ENCODE measurements around the gene FBLIM1.
A peak's percentile ranks its signal among the peaks of the same experiment; 100 is the strongest.

The FBLIM1 gene

DNA sequence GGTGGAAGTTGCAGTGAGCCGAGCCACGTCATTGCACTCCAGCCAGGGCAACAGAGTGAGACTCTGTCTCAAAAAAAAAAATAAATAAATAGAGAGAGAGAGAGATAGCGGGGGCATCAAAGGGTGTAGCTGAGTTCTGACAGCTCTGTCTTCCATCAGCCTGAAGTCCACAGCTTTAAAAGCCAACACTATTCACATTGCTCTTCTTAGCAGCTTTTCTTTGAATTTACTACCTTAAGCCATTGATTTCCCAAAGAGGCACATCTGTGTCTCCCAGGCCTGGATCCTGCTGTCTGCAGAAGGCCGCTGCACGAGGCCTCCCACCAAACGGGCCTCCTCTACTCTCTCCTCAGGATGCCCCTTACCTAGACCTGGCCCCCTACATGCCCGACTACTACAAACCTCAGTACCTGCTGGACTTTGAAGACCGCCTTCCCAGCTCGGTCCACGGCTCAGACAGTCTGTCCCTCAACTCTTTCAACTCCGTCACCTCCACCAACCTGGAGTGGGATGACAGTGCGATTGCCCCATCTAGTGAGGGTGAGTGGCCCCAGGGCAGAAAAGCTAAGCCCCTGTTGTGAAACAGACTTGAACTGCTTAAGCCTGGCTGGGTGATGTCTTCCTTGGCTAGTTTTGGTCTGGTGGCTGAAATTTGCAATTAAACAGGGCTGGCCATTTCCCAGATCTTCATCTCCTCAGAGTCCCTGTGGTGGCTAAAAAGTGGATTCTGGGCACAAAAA is 39.0 kb upstream of the FBLIM1 start:
- TF ChIP-seq, protein P1, sequence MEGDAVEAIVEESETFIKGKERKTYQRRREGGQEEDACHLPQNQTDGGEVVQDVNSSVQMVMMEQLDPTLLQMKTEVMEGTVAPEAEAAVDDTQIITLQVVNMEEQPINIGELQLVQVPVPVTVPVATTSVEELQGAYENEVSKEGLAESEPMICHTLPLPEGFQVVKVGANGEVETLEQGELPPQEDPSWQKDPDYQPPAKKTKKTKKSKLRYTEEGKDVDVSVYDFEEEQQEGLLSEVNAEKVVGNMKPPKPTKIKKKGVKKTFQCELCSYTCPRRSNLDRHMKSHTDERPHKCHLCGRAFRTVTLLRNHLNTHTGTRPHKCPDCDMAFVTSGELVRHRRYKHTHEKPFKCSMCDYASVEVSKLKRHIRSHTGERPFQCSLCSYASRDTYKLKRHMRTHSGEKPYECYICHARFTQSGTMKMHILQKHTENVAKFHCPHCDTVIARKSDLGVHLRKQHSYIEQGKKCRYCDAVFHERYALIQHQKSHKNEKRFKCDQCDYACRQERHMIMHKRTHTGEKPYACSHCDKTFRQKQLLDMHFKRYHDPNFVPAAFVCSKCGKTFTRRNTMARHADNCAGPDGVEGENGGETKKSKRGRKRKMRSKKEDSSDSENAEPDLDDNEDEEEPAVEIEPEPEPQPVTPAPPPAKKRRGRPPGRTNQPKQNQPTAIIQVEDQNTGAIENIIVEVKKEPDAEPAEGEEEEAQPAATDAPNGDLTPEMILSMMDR (IDR thresholded peaks at IDR 0.05) = no peak
- no peak overlapping the region for H3K4me3 ChIP-seq
- H3K27ac ChIP-seq = no peak overlapping the region
- DNase-seq (ENCODE audit: low spot score) = no peak

DNA sequence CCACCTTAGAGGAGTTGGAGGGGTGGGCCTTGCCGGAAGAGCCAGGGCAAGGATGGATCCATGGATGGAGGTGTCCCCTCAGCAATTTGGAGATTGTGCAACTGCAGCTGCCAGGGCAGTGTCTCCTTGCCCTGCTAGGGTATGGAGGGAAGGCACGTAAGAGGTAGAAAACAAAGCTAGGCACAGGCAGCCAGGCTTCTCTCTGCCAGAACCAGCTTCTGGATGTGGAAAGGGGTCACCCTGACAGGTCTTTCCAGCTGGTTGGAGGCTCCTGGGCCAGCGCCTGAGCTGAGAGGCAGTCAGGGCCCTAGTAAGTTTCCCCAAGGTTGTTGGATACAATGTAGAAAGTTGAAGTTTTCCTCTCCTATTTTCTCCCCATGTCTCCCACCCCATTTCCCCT is 37.7 kb upstream of the FBLIM1 start:
- no peak overlapping the region for H3K4me3 ChIP-seq
- TF ChIP-seq, protein P1 (IDR thresholded peaks at IDR 0.05) = no peak
- H3K27ac ChIP-seq = no peak overlapping the region
- DNase-seq (ENCODE audit: low spot score) = no peak

DNA sequence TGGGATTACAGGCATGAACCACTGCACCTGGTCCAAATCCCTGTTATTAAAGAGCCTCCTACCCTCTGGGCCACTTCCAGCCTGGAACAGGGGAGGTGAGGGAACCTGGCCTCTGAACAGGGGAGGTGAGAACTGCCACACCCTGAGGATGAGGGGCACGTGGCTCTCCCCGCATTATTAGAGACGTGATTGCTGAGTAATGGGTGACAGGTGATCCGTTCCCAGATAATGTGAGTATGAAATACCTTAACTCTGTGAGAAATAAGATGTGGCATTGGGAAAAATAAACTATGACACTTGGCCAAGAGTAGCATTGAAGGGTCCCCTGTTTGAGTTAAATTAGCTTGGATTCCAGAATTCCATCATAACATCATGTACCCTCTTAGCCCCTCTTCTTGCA is 36.2 kb upstream of the FBLIM1 start:
- no peak for DNase-seq (ENCODE audit: low spot score)
- TF ChIP-seq, protein P1 (IDR thresholded peaks at IDR 0.05) = no peak
- no peak overlapping the region for H3K27ac ChIP-seq
- H3K4me3 ChIP-seq = no peak overlapping the region

DNA sequence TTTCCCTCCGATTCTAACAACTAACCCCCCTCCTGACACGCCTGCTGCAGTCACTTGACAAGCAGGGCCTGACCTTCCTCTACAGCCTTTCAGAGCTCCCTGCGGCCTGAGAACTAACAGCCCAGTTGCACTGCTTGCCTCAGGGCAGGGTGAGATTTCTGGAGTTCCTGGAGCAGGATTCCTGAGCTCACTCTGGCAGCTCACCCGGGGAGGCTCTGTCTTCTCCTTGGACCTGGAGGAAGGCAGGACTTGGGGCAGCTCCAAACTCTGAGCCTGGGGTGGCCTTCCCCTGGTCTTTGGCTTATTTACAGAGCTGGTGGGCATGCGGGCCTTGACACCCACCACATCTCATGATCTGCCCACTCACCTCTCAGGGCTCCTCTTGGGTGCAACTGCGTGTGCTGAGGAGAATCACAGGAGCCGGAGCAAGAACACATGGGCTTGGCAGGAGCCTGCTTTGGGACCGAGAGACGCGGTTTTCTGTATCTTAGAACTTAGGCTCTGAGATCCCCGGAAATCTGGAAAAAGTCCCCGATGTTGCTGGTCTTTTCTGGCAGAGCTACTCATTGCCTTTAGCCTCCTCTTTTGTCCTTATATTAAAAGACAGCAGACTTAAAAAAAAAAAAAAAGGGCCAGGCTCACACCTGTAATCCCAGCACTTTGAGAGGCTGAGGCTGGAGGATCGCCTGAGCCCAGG is 35.6 kb upstream of the FBLIM1 start:
- H3K4me3 ChIP-seq = no peak overlapping the region
- no peak overlapping the region for H3K27ac ChIP-seq
- TF ChIP-seq, protein P1 (IDR thresholded peaks at IDR 0.05) = no peak
- no peak for DNase-seq (ENCODE audit: low spot score)

DNA sequence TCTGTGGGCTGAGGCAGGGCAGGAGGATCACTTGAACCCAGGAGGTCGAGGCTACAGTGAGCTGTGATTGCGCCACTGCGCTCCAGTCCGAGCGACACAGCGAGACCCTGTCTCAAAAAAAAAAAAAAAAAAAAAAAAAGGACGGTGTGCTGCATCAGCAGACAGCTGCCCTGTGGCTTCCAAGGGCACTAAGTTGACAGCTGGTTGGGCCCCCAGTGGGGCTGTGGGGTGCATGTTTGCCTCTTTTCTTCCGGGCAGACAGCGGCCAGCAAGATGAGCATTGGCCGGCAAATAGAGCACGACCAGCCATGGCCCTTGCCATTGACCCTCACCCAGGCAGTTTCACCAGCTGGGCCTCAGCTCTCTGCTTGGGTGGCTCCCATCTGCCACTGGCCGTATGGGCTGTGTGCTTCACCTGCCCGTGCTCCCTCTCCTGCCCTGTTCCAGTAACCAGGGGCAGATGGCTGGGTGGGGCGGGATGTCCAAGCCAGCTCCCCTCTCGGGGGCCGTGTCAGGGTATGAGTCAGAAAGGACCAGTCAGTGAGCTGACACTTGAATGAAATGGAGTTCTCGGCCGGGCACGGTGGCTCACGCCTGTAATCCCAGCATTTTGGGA is 34.9 kb upstream of the FBLIM1 start:
- no peak overlapping the region for H3K27ac ChIP-seq
- TF ChIP-seq, protein P1 (IDR thresholded peaks at IDR 0.05) = no peak
- H3K4me3 ChIP-seq = no peak overlapping the region
- DNase-seq (ENCODE audit: low spot score) = no peak

DNA sequence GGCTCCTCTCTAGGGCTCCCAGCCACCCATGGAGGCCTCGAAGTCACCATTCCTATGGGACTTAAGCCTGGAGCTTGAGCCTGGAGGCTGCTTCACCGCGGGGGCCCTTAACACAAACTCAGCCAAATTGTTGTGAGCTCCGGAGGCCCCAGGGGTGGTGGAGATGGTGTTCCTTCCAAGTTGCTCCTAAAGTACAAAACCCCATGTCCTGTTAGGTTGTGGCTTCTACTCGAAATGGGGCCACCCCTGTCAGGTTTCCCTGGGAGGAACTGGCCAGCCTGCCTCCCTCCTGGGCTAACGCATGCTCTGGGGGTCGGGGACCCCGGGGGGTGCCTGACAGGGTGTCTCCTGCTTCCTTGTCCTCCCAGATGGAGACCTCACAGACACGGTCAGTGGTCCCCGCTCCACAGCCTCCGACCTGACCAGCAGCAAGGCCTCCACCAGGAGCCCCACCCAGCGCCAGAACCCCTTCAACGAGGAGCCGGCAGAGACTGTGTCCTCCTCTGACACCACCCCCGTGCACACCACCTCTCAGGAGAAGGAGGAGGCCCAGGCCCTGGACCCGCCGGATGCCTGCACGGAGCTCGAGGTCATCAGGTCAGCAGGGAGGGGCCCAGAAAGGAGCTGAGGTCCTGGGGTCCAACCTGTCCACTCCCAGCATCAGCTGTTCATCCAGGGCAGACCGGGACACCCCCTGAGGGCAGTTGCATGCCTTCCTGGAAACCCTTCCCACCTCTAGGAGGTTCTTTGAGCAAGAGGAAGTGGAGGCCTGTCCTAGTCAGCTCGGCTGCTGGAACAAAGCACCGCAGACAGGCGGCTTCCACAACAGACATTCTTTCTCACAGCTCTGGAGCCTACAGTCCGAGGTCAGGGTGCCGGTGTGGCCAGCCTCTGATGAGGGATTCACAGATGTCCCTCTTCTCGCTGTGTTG is 33.4 kb upstream of the FBLIM1 start:
- H3K27ac ChIP-seq = peak overlapping the region in 1 of 2 donors; percentile 3
- TF ChIP-seq, protein P1 (IDR thresholded peaks at IDR 0.05) = no peak
- no peak overlapping the region for H3K4me3 ChIP-seq
- DNase-seq (ENCODE audit: low spot score) = no peak

Data from coronary artery (tissue), 2 donors.